GM21423 (cell line): ENCODE measurements around the gene NFE2.
"Not testable (repeated sequence)": the region's sequence is repeated elsewhere in the genome, so short reads cannot be mapped to it uniquely, and the experiment has no call there.

ENCODE experiments used
- ATAC-seq: cut with Tn5 transposase; IDR thresholded peaks from one replicate; pipeline ENCODE4 v1.9.1; 2021; ENCODE audit warnings: mild to moderate bottlenecking, moderate library complexity; ENCODE audit not compliant: unreplicated experiment

NFE2 gene

GRCh38 chr12:54284070-54284780 lies 16.6 kb downstream of the NFE2 start:
- ATAC-seq = not testable (repeated sequence)

DNA sequence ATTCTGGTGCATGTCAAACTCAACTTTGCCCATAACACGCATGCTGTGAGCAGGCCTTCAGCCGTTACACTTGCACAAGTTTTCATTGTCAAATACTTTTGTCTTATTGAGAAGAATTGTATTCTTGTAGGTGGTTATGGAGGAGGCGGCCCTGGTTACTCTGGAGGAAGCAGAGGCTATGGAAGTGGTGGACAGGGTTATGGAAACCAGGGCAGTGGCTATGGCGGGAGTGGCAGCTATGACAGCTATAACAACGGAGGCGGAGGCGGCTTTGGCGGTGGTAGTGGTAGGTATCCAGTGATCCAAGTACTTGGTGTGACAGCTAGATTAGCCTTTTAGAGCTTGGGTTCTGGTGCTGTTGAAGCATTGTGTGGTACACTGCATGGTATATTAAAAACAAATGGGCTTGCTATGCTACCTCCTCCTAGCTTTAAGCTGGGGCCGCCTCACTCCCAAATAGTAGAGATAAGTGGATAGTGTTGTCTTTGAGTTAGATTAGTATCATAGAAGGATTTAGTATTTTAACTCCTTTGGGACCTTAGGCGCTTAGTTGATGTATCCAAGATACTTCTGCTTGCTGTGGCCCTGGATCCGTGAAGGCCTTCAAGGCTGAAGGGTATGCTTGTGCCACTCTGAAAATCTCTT lies 17.7 kb downstream of the NFE2 start:
- no peak for ATAC-seq

DNA sequence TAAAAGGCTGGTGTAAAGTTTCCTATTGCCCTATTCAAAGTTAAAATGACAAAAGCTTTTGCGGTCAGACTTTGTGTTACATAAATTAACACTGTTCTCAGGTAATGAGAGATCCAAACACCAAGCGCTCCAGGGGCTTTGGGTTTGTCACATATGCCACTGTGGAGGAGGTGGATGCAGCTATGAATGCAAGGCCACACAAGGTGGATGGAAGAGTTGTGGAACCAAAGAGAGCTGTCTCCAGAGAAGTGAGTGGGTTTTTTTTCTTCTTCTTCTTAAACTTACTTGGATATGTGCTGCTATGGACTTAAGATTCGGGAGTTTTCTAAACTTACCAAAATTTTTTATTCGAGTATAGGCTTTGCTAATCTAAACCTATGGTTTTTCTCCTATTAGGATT lies 19.1 kb downstream of the NFE2 start:
- ATAC-seq = not testable (repeated sequence)

- ATAC-seq = not testable (repeated sequence)
Measured at GRCh38 chr12:54281261-54281638, 19.6 kb downstream of the NFE2 start.

- ATAC-seq = peak; percentile 88
Measured at GRCh38 chr12:54280468-54281260, 20.2 kb downstream of the NFE2 start, which contains the start of gene HNRNPA1. Gene HNRNPA1 (plus strand): TSS chr12:54280726. CDS start chr12:54280808, 82 bp downstream.

DNA sequence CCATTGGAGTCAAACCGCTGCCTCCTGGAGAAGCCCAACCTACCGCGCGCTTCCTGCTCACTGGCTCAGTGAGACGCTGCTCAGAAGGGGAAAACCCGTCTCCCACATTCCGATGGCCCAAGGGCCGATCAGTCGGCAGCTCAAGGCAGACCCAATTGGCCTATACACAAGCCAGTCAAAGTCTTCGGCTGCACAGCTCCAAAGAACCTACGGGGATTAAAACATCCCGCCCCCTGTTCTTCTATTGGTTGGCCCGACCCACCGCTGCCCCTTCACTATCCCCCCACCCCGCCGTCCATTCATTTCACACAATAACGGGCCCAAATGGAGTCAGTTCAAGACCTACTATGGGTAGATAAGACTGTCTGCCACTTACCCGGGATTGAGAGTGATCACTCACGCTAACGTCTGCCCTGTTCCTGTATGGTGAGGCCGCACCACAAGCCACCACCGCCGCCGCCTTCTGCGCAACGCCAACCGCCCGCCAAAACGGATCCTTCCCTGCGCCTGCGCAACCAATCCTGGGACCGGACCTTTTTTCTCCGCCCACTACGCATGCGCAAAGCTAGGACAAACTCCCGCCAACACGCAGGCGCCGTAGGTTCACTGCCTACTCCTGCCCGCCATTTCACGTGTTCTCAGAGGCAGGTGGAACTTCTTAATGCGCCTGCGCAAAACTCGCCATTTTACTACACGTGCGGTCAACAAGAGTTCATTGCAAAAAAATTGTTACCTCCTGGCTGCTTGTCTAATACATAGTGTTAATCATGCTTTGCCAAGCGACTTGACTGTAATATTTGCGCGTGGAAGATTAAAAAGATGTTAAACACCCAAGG lies 21.0 kb downstream of the NFE2 start, which contains the start of gene CBX5:
TSS of gene CBX5 (minus strand) at position 491 of the 836 bp plus-strand sequence. CDS start 22,472 bp downstream, outside the sequence.
- peak; percentile 75 for ATAC-seq

GRCh38 chr12:54279227-54279631 lies 21.6 kb downstream of the NFE2 start:
- no peak for ATAC-seq

DNA sequence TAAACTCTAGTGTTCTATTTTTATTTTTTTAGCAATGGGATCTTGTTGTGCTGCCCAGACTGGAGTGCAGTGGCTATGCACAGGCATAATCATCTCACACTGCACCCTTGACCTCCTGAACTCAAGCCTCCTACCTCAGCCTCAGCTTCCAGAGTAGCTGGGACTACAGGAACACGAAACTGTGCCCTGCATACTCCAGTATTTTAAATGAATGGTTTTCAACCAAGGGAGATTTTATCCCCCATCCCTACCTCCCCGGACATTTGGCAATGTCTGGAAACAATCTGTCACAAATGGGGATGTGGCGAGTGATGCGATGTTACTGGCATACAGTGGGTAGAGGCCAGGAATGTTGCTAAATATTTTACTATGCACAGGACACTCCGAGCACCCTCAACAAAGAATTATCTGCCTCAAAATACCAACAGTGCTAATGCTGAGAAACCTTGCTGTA lies 23.0 kb downstream of the NFE2 start:
- no peak for ATAC-seq

GRCh38 chr12:54276368-54276767 lies 24.4 kb downstream of the NFE2 start:
- no peak for ATAC-seq

DNA sequence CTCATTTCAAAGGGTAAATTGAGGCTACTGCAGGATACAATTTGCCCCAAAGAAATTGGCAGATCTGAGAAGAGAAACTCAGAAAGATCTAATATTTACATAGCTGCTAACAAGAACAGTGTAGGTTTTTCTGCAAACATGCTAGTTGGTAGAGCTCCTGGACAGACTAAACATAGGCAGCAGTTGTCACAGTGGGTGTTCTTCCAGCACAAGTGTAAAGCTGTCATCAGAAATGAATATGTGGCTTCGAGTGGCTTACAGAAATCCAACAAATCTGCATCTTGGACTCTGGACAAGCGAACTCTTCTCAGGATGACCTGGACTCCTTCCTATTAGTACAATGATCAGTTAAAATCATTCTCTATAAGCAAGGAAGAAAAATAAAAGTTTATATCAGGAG lies 26.8 kb downstream of the NFE2 start:
- no peak for ATAC-seq

GRCh38 chr12:54272214-54272613 lies 28.6 kb downstream of the NFE2 start:
- ATAC-seq = no peak

DNA sequence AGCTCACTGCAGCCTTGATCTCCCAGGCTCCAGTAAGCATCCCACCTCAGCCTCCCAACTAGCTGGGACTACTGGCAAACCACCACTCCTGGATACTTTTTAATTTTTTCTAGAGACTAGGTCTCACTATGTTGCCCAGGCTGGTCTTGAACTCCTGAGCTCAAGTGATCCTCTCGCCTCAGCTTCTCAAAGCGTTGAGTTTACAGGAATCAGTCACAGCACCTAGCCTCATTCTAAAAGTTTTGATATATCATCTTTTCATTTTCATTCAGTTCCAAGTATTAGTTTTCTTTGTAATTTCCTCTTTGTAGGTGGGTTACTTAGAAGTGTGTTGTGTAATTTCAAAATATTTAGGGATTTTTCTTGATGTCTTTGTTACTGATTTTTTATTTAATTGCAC lies 30.5 kb downstream of the NFE2 start:
- ATAC-seq = no peak

GRCh38 chr12:54266852-54267251 lies 34.0 kb downstream of the NFE2 start:
- ATAC-seq = no peak

- ATAC-seq = no peak
Measured at GRCh38 chr12:54265364-54265812, 35.4 kb downstream of the NFE2 start.

- ATAC-seq = no peak
Measured at GRCh38 chr12:54262403-54262925, 38.4 kb downstream of the NFE2 start.

DNA sequence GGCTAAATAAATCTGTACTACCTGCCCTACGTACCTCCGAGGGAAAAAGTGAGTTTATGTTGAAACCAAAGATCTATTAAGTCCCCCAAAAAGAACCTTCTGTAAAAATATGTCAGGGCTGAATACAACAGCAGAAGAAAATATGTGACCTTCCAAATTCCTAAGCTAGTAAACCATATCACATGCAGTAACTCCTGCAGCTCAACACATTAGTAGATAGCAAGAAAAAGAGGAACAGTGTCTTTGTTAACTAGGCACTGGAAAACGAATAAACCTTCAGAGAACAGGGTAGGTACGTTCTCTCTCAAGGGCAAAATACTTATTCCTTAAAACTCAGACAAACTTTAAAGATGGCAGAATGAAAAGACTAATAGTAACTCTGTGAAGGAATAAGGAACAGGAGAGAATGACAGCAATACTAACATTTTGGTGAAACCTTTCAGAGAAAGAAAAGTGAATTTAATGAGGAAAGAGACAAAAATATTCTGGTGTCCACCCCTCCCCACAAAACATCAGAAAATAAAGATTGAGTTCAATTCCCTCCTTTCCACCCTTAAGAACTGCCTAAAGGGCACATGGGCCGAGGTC lies 38.9 kb downstream of the NFE2 start:
- no peak for ATAC-seq

GRCh38 chr12:54259194-54260011 lies 41.4 kb downstream of the NFE2 start:
- ATAC-seq = peak; percentile 87

GRCh38 chr12:54258201-54258681 lies 42.6 kb downstream of the NFE2 start:
- no peak for ATAC-seq

GRCh38 chr12:54257332-54257731 lies 43.5 kb downstream of the NFE2 start:
- no peak for ATAC-seq
